Tibial nerve (tissue), 4 donors: ENCODE data around the gene TEN1. TPM values are rescaled to one million over a fixed set of nuclear protein-coding genes. Genes with fewer than 3 reads are reported as not detected.
"Not testable (repeated sequence)": the region's sequence is repeated elsewhere in the genome, so short reads cannot be mapped to it uniquely, and the experiment has no call there.

ENCODE experiments used
- DNase-seq, 2 donors: peaks; one replicate each; pipeline ENCODE4 v3.0.0-alpha.2; 2019; ENCODE audit warnings: low spot score in 2 of 2
- H3K27ac ChIP-seq, 4 donors: fragments of 200-600 bp; sonication (generic) in 3 of 4; one replicate each; pipeline ENCODE4 v1.5.1; 2017 to 2019; ENCODE audit warnings: mild to moderate bottlenecking in 1 of 4
- H3K27me3 ChIP-seq, 2 donors: fragments of 200-600 bp; sonication (generic) in 1 of 2; one replicate each; pipeline versions ENCODE4 v1.5.1 to v1.6.0; 2017 to 2019
- H3K36me3 ChIP-seq, 3 donors: fragments of 200-600 bp; sonication (generic); one replicate each; pipeline ENCODE4 v1.5.1; 2018 to 2019
- H3K4me1 ChIP-seq, 4 donors: fragments of 200-600 bp; sonication (generic) in 3 of 4; one replicate each; pipeline ENCODE4 v1.5.1; 2017 to 2019
- H3K4me3 ChIP-seq, 4 donors: fragments of 200-600 bp; sonication (generic) in 3 of 4; one replicate each; pipeline ENCODE4 v1.5.1; 2017 to 2019; ENCODE audit warnings: mild to moderate bottlenecking in 1 of 4, moderate library complexity in 1 of 4
- H3K9me3 ChIP-seq, 4 donors: fragments of 200-600 bp; sonication (generic) in 3 of 4; one replicate each; pipeline ENCODE4 v1.5.1; 2017 to 2019
- EP300 ChIP-seq, 2 donors: sonication (generic); formaldehyde crosslinking; IDR thresholded peaks; one replicate each; pipeline ENCODE4 v1.6.1; 2017; ENCODE audit warnings: antibody characterized with exemption in 2 of 2, mild to moderate bottlenecking in 1 of 2
- POLR2A ChIP-seq, 2 donors: fragments of 450-650 bp; IDR thresholded peaks; one replicate each; pipeline ENCODE4 v1.6.1; 2017; ENCODE audit warnings: antibody characterized with exemption in 2 of 2, mild to moderate bottlenecking in 2 of 2, moderate library complexity in 2 of 2
- WGBS, 2 donors: methylation state at CpG; one replicate each; pipeline ENCODE4 v1.1.5; 2018; 5-methylcytosine and 5-hydroxymethylcytosine counted together
- total RNA-seq, 4 donors: library from RNA; depleted of rRNA; stranded (reverse); fragments of >200 nt; gene quantifications; one replicate each; pipeline ENCODE4 v1.1.0, GENCODE V29; 2016
- TF ChIP-seq, protein P1 (sequence below), 5 experiments: fragments of 200-600 bp in 3 of 5; fragments of 450-650 bp in 2 of 5; sonication (generic) in 3 of 5; IDR thresholded peaks; one replicate each; pipeline ENCODE4 v1.5.1; 2016 to 2019; ENCODE audit warnings: antibody characterized with exemption in 5 of 5, mild to moderate bottlenecking in 3 of 5, moderate library complexity in 2 of 5

TEN1 gene
- total RNA-seq, 4 donors from 2014 or later: 8.6 to 22.2 (median 11.5) TPM

DNA sequence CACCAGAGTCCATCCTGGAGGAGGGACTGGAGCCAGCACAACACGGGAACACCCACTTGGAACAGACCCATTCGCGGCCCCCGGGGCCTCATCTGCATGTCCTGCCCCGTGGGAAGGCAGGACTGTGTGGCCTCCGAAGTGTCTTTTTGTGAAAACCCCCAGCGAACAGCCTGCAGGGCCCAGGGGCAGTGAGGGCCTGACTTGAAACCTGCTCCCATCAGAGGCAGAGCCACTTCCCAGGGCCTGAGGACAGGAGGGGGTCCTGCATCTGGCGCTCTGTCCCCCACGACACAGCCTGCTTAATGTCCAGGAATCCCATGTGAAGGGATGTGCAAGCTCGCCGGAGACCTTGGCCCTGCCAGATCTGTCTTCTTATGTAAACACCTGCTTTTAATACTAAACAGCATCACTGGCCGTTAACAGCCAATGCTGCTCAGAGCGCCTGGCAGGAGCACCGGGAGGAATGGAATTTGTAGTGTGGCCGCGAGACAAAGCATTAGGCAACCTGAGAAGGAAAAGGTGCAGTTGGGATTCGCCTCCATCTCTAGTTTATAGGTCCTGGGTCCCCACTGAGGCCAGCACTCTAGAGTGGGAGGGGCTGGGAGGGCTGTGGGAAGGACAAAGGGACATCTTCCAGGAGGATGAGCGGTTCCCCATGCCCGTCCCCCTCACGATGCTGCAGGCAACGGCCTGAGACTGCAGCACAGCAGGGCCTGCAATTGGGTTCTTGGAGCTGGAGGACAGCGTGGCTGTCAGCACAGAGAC, 57.6 kb downstream of the TEN1 start:
- DNase-seq: no peak

DNA sequence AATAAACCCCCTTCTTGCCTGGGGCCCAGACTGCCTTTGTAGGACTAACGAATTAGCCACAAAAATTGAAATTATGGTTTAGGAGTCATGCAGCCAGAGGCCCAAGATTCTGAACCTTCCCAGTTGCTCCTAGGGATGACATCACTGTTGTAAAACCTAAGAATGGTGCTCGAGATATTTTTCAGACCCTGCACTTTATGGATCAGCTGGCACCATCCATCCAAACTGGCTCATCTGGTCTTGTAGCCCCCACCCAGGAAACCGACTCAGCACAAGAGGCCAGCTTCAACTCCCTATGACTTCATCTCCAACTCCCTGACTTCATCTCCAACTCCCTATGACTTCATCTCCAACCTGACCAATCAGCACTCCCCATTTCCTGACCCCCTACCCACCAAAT, 59.0 kb downstream of the TEN1 start:
- Histone ChIP-seq H3K4me1 (peaks cover 0 to 5% (median 0%) of the 10 kb centered on the region in 4 donors), H3K27me3 (no peaks in the 10 kb centered on the region), H3K4me3 (no peak overlapping the region), H3K36me3 (peaks cover 1 to 51% (median 25%) of the 10 kb centered on the region in 3 donors), H3K9me3 (no peaks in the 10 kb centered on the region), H3K27ac (no peak overlapping the region)
- DNase-seq: no peak
- TF ChIP-seq, protein P1, sequence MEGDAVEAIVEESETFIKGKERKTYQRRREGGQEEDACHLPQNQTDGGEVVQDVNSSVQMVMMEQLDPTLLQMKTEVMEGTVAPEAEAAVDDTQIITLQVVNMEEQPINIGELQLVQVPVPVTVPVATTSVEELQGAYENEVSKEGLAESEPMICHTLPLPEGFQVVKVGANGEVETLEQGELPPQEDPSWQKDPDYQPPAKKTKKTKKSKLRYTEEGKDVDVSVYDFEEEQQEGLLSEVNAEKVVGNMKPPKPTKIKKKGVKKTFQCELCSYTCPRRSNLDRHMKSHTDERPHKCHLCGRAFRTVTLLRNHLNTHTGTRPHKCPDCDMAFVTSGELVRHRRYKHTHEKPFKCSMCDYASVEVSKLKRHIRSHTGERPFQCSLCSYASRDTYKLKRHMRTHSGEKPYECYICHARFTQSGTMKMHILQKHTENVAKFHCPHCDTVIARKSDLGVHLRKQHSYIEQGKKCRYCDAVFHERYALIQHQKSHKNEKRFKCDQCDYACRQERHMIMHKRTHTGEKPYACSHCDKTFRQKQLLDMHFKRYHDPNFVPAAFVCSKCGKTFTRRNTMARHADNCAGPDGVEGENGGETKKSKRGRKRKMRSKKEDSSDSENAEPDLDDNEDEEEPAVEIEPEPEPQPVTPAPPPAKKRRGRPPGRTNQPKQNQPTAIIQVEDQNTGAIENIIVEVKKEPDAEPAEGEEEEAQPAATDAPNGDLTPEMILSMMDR (IDR thresholded peaks at IDR 0.05): no peak
- no peak for TF ChIP-seq POLR2A (IDR thresholded peaks at IDR 0.05)
- TF ChIP-seq EP300 (IDR thresholded peaks at IDR 0.05): no peak
- WGBS, 2 donors: 66 to 82% methylated on average over 3 of the region's 3 CpGs

More for the DNA sequence above, 57.6 kb downstream of the TEN1 start:
- Histone ChIP-seq H3K27ac (no peak overlapping the region), H3K9me3 (no peaks in the 10 kb centered on the region), H3K4me1 (peaks cover 0 to 5% (median 0%) of the 10 kb centered on the region in 4 donors), H3K36me3 (peaks cover 0 to 37% (median 23%) of the 10 kb centered on the region in 3 donors), H3K27me3 (no peaks in the 10 kb centered on the region), H3K4me3 (no peak overlapping the region)
- WGBS, 2 donors: 41 to 49% methylated on average over 21 to 22 of the region's 22 CpGs
- TF ChIP-seq, protein P1 (IDR thresholded peaks at IDR 0.05): no peak
- TF ChIP-seq EP300 (IDR thresholded peaks at IDR 0.05) (no peak), POLR2A (IDR thresholded peaks at IDR 0.05) (no peak)

DNA sequence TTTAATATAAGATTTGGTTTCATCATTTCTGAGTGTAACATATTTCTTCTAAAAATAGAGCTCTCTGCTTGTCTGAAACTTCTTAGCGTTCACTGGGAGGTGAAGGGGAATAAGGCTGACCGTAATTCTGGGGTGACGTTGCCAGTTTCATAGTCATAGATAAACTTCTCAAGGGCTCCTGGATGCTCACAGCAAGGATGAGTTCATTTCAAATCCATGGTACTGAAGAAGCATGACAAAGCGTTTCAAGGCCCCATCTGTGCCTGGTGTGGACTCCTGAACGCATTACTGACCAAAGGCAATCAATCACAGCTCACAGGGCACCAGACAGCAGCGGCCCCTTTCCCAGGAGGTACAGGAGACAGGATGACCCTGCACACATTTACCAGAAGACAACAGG, 60.1 kb downstream of the TEN1 start:
- Histone ChIP-seq H3K27ac (no peak overlapping the region), H3K4me1 (peaks cover 0 to 5% (median 0%) of the 10 kb centered on the region in 4 donors), H3K4me3 (no peak overlapping the region), H3K36me3 (peaks cover 2 to 62% (median 36%) of the 10 kb centered on the region in 3 donors), H3K27me3 (no peaks in the 10 kb centered on the region), H3K9me3 (no peaks in the 10 kb centered on the region)
- DNase-seq: no peak
- 76 to 77% methylated on average over 6 of the region's 6 CpGs for WGBS, 2 donors
- TF ChIP-seq, protein P1 (IDR thresholded peaks at IDR 0.05): no peak
- no peak for TF ChIP-seq EP300 (IDR thresholded peaks at IDR 0.05)
- no peak for TF ChIP-seq POLR2A (IDR thresholded peaks at IDR 0.05)

DNA sequence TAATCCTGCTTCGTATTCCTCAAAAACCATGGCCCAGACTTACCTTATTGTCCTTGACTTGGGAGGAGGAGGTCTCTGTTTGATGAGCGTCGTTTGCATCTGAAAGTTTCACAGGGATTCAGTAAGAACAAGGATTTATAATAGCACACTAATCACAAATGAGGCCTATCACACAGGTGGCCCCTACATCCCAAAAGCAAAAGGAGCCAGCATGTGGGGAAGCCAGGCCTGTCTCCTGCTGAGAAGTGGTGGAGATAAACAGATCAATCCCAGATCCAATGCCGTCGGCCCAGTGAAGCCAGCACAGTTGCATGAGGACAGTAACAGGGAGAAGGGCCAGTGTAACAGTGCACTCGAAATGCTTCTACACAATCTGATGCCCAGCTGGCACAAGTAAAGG, 61.3 kb downstream of the TEN1 start:
- Histone ChIP-seq H3K27me3 (no peaks in the 10 kb centered on the region), H3K9me3 (no peaks in the 10 kb centered on the region), H3K27ac (no peak overlapping the region), H3K4me1 (peaks cover 0 to 5% (median 0%) of the 10 kb centered on the region in 4 donors), H3K36me3 (peaks cover 6 to 74% (median 42%) of the 10 kb centered on the region in 3 donors), H3K4me3 (no peak overlapping the region)
- WGBS, 2 donors: 63 to 78% methylated on average over 6 of the region's 6 CpGs
- TF ChIP-seq, protein P1 (IDR thresholded peaks at IDR 0.05): no peak
- no peak for TF ChIP-seq POLR2A (IDR thresholded peaks at IDR 0.05)
- DNase-seq: no peak

DNA sequence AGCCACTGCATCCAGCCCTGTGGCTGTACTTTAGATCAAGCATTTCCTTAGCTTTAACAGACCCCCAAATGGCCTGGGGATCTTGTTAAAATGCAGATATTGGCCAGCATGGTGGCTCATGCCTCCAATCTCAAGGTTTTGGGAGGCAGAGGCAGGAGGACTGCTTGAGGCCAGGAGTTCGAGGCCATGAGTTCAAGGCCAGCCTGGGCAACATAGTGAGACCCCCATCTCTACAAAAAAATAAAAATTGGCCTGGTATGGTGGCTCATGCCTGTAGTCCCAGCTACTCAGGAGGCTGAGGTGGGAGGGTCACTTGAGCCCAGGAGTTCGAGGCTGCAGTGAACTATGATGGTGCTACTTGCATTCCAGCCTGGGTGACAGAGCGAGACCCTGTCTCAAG, 63.8 kb downstream of the TEN1 start:
- H3K9me3 ChIP-seq, DNase-seq, H3K27ac ChIP-seq, H3K27me3 ChIP-seq, H3K4me3 ChIP-seq, H3K4me1 ChIP-seq: not testable (repeated sequence)
- peaks cover 12 to 99% (median 55%) of the 10 kb centered on the region in 3 donors for H3K36me3 ChIP-seq
- WGBS, 2 donors: 93 to 97% methylated on average over 3 of the region's 3 CpGs

DNA sequence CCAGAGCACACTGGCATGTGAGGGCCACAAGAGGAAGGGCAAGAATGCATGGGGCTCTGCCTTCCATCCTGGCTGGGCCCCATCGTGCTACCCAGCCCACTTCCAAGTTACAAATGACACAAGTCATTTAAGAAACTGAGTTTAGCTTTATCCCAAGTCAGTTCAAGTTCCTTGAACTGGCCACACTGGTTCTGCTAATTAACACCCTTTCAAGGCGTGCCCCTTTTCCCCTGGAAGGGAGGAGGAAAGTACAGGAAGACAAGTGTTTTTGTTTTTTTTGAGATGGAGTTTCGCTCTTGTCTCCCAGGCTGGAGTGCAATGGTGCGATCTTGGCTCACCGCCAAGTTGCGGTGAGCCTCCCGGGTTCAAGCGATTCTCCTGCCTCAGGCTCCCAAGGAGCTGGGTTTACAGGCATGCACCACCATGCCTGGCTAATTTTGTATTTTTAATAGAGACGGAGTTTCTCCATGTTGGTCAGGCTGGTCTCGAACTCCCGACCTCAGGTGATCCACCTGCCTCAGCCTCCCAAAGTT, 65.5 kb downstream of the TEN1 start:
- DNase-seq, H3K9me3 ChIP-seq, H3K27me3 ChIP-seq, H3K4me3 ChIP-seq, H3K4me1 ChIP-seq, H3K27ac ChIP-seq: not testable (repeated sequence)
- H3K36me3 ChIP-seq: peaks cover 12 to 100% (median 53%) of the 10 kb centered on the region in 3 donors
- WGBS, 2 donors: 79 to 87% methylated on average over 11 of the region's 11 CpGs
